Skeletal muscle satellite cell (primary cell): ENCODE data around the gene FBXO45.

Experiments used
- H3K27me3 ChIP-seq: 2 replicates; pipeline ENCODE4 v1.7.0; 2013; ENCODE audit warnings: low read length; ENCODE audit not compliant: control insufficient read depth, insufficient read depth
- H3K36me3 ChIP-seq: 2 replicates; pipeline ENCODE4 v1.7.0; 2013; ENCODE audit warnings: mild to moderate bottlenecking, control low read depth, low read length; ENCODE audit not compliant: insufficient read depth
- H3K4me1 ChIP-seq: 2 replicates; pipeline ENCODE4 v1.7.0; 2013; ENCODE audit warnings: low read length; ENCODE audit not compliant: control insufficient read depth, insufficient read depth
- H3K4me2 ChIP-seq: 2 replicates; pipeline ENCODE4 v1.7.0; 2013; ENCODE audit warnings: mild to moderate bottlenecking, low read length
- H3K4me3 ChIP-seq: 2 replicates; pipeline ENCODE4 v1.7.0; 2013; ENCODE audit warnings: low read length
- H3K9ac ChIP-seq: 2 replicates; pipeline ENCODE4 v1.7.0; 2013; ENCODE audit warnings: mild to moderate bottlenecking, low read depth, low read length, moderate library complexity
- H3K9me3 ChIP-seq: replicated peaks from 2 replicates; pipeline ENCODE4 v1.7.0; 2013; ENCODE audit warnings: mild to moderate bottlenecking, control low read depth, low read length

FBXO45 gene

DNA sequence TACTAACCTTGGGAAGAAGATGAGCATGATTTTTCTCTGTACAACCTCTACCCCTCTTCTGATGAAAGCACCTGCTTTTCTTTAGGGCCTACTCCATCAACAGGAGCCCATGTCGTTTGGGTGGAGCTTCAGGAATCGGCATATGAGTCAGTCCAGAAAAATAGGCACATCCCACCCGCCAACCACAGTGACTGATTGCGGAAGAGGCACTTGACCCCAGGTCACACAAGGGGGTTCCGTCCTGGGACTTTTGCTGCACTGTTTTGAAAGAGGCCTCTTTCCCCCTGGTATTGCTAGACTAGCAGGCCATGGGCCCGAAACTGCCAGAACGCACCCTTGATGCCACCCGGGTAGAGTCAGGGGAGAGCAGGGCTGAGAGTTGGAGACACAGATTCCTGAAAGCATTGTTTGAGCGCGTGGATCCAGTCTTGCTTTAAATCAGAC lies 51.7 kb downstream of the FBXO45 start:
- Histone ChIP-seq H3K4me1 (no peaks in the 10 kb centered on the region), H3K36me3 (no peaks in the 10 kb centered on the region), H3K9me3 (no peaks in the 10 kb centered on the region), H3K4me3 (no peak overlapping the region), H3K4me2 (no peak overlapping the region), H3K27me3 (no peaks in the 10 kb centered on the region), H3K9ac (no peak overlapping the region)

DNA sequence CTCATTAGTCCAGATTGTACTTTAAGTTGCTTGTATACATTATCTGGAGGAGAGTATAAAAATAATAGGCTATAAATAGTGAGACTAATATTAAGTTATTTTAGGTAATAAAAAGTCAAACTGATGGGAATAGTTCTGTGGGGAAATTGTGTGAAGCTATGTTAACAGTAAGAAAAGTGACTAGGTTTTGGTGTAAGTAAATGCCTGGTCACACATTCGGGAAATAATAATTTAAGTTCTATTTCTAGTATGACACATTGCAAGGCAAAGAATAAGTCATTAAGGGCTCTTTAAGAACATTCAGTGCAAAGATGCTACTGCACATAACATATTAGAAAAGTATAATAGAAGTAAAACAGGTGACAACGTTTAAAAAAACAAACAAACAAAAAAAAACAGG lies 52.2 kb downstream of the FBXO45 start:
- H3K27me3 ChIP-seq, result no peaks in the 10 kb centered on the region
- H3K9me3 ChIP-seq, result no peaks in the 10 kb centered on the region
- H3K4me3 ChIP-seq, result no peak overlapping the region
- H3K4me2 ChIP-seq, result no peak overlapping the region
- no peaks in the 10 kb centered on the region for H3K4me1 ChIP-seq
- no peaks in the 10 kb centered on the region for H3K36me3 ChIP-seq
- H3K9ac ChIP-seq, result no peak overlapping the region

GRCh38 chr3:196621611-196622010 lies 53.2 kb downstream of the FBXO45 start:
- no peaks in the 10 kb centered on the region for H3K27me3 ChIP-seq
- H3K9me3 ChIP-seq, result no peaks in the 10 kb centered on the region
- H3K36me3 ChIP-seq, result no peaks in the 10 kb centered on the region
- H3K4me1 ChIP-seq, result no peaks in the 10 kb centered on the region
- no peak overlapping the region for H3K4me2 ChIP-seq
- H3K9ac ChIP-seq, result no peak overlapping the region
- H3K4me3 ChIP-seq, result no peak overlapping the region

DNA sequence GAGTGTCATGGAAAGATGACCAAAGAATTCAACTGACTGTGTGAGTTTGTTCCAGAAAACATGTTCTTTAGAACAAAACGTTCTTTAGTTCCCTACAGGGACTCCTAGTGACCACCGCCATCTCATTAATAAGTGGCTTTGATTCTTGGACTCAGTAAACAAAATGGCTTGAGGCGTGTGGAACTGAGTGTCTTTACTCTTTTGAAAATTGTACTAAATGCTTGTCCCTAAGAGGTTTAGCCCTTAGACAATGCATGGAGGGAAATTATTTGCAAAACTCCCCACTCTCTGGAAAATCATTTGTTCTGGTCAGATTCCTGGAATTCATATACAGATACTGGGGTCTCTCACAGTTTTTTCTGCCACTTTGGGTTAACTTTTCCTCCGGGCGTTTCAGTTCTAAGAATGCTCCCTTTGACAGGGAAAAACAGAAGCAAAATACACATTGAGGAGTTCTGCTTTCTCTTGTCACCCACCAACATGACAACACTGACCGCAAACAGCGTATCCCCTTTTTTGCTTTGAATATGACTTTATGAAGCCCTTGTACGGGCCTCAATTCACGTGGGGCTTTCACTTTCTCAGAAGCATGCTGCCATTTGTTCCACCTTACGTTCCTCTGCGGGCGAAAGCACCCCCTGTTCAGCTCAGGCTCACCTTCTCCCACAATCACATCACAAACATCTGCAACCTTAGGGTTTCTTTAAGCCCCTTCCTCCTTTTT lies 55.8 kb downstream of the FBXO45 start:
- no peaks in the 10 kb centered on the region for H3K4me1 ChIP-seq
- H3K36me3 ChIP-seq, result no peaks in the 10 kb centered on the region
- H3K9me3 ChIP-seq, result no peaks in the 10 kb centered on the region
- H3K9ac ChIP-seq, result no peak overlapping the region
- H3K27me3 ChIP-seq, result no peaks in the 10 kb centered on the region
- no peak overlapping the region for H3K4me3 ChIP-seq
- H3K4me2 ChIP-seq, result no peak overlapping the region

DNA sequence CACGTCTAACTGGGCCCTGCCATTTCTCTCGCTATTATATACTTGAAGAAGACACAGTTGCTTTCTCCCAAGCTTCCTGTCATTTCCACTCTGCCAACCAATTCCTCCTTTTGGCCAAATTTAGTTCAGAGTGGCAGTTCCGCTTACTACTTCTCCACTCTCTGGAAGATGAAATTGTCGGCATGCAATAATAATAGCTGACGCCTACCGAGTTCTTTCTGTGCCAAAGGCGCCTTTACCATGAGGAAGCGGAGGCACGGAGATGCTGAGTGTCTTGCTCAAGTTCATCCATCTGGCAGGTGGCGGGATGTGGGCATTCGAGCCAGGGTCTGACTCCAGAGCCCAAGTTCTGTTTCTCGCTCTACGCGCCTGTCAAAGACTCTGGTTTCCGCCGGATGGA lies 56.4 kb downstream of the FBXO45 start:
- no peaks in the 10 kb centered on the region for H3K36me3 ChIP-seq
- no peak overlapping the region for H3K9ac ChIP-seq
- no peaks in the 10 kb centered on the region for H3K27me3 ChIP-seq
- no peaks in the 10 kb centered on the region for H3K9me3 ChIP-seq
- no peaks in the 10 kb centered on the region for H3K4me1 ChIP-seq
- no peak overlapping the region for H3K4me2 ChIP-seq
- H3K4me3 ChIP-seq, result no peak overlapping the region

- Histone ChIP-seq H3K4me1 (no peaks in the 10 kb centered on the region), H3K27me3 (no peaks in the 10 kb centered on the region), H3K9me3 (no peaks in the 10 kb centered on the region), H3K4me3 (no peak overlapping the region), H3K9ac (no peak overlapping the region), H3K36me3 (no peaks in the 10 kb centered on the region), H3K4me2 (no peak overlapping the region)
These were observed 56.9 kb downstream of the FBXO45 start for GRCh38 chr3:196625331-196625730.

DNA sequence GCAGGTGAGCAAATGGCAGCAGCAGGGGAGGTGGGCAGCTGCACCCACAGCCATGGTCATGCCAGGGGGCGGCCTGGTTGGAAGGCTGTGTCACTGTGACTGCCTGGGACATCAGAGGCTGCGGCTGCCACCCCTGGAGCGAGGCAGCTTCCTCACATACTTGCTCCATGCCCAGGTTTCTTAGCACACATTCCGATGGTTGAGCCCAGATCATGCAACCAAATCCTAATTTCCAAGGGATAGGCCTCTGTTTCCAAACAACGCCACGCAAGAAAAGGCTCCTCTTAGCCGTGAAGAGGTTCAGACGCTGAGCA lies 59.4 kb downstream of the FBXO45 start:
- H3K4me3 ChIP-seq, result no peak overlapping the region
- no peaks in the 10 kb centered on the region for H3K4me1 ChIP-seq
- H3K27me3 ChIP-seq, result no peaks in the 10 kb centered on the region
- H3K9ac ChIP-seq, result no peak overlapping the region
- no peaks in the 10 kb centered on the region for H3K36me3 ChIP-seq
- no peak overlapping the region for H3K4me2 ChIP-seq
- H3K9me3 ChIP-seq, result no peaks in the 10 kb centered on the region

- H3K27me3 ChIP-seq, result no peaks in the 10 kb centered on the region
- H3K36me3 ChIP-seq, result no peaks in the 10 kb centered on the region
- H3K4me3 ChIP-seq, result no peak overlapping the region
- H3K4me1 ChIP-seq, result no peaks in the 10 kb centered on the region
- no peak overlapping the region for H3K4me2 ChIP-seq
- H3K9ac ChIP-seq, result no peak overlapping the region
- H3K9me3 ChIP-seq, result no peaks in the 10 kb centered on the region
These were observed 60.8 kb downstream of the FBXO45 start for GRCh38 chr3:196629228-196629627.

DNA sequence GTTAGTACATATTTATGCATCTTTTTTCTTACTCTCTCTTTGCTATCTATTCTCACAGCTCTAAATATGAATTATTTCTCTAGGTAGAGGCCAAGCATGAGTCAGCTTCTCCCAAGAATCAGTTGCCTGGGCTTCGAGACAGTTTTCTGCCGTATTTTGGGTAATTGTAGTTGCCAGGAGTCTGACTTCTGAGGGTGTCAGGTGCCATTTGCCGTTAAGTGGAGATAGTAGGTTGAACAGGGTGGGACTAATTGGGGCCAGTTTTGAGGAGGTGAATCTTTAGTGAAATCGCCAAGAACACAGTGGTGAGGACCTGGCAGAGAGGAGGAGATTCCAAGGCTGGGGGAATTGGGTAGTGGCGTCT lies 63.2 kb downstream of the FBXO45 start:
- Histone ChIP-seq H3K4me3 (peak overlapping the region; percentile 75), H3K36me3 (no peaks in the 10 kb centered on the region), H3K9me3 (no peaks in the 10 kb centered on the region), H3K27me3 (peaks cover 7% of the 10 kb centered on the region), H3K4me2 (peak overlapping the region; percentile 77), H3K9ac (peak overlapping the region; percentile 85), H3K4me1 (no peaks in the 10 kb centered on the region)

- Histone ChIP-seq H3K4me1 (no peaks in the 10 kb centered on the region), H3K4me3 (peak overlapping the region; percentile 75), H3K27me3 (peaks cover 9% of the 10 kb centered on the region), H3K36me3 (no peaks in the 10 kb centered on the region), H3K9me3 (no peaks in the 10 kb centered on the region), H3K4me2 (peak overlapping the region; percentile 77), H3K9ac (peak overlapping the region; percentile 85)
These were observed 63.7 kb downstream of the FBXO45 start for GRCh38 chr3:196632046-196632751.

GRCh38 chr3:196633555-196634151 lies 65.2 kb downstream of the FBXO45 start:
- Histone ChIP-seq H3K27me3 (peaks cover 18% of the 10 kb centered on the region), H3K4me1 (no peaks in the 10 kb centered on the region), H3K9ac (no peak overlapping the region), H3K9me3 (no peaks in the 10 kb centered on the region), H3K36me3 (no peaks in the 10 kb centered on the region), H3K4me3 (no peak overlapping the region), H3K4me2 (no peak overlapping the region)

DNA sequence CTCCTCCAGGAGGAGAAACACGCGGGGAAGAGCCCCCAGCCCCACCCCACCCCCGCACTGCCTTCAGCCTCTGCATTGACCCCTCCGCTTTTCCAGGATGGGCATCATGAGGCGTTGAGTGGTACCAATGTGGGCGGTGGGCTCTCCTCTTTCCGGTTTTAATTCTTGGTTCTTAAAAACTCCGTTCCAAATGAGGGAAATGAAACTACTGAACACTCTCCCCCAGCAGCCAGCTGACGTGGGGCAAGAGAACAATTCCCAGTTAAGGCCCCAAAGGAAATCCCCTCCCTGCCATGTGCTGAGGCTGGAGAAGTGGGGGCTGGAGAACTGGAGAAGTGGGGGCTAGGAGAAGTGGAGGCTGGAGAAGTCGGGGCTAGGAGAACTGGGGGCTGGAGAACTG lies 65.8 kb downstream of the FBXO45 start:
- H3K9ac ChIP-seq, result no peak overlapping the region
- no peaks in the 10 kb centered on the region for H3K4me1 ChIP-seq
- no peak overlapping the region for H3K4me3 ChIP-seq

More for the DNA sequence above, 65.8 kb downstream of the FBXO45 start:
- Histone ChIP-seq H3K36me3 (no peaks in the 10 kb centered on the region), H3K4me2 (no peak overlapping the region), H3K27me3 (peaks cover 21% of the 10 kb centered on the region), H3K9me3 (no peaks in the 10 kb centered on the region)
